IMR-90 (cell line): ENCODE results near the gene CDRT4. TPM values are rescaled to one million over a fixed set of nuclear protein-coding genes. Genes with fewer than 3 reads are reported as not detected.

Source experiments
- ATAC-seq: fragments of 200-7000 bp; cut with Tn5 transposase; 2 replicates; pipeline ENCODE4 v1.9.1; 2020; ENCODE audit warnings: low read depth, mild to moderate bottlenecking, moderate library complexity
- BruUV-seq: library from RNA; stranded (reverse); fragments of 400-500 nt; replicated peaks from 2 replicates; lab custom pipeline; 2021; lab: Mats Ljungman, UMichigan
- CTCF ChIA-PET: fragments of 300-600 bp; formaldehyde crosslinking; extraction: SDS; loops from one replicate; lab custom pipeline; 2021; ENCODE audit warnings: antibody characterized with exemption; lab: Yijun Ruan, JAX
- POLR2A ChIA-PET: fragments of 300-600 bp; sonication (Branson Sonifier 250); formaldehyde crosslinking; loops from one replicate; lab custom pipeline; 2022; ENCODE audit warnings: antibody characterized with exemption; ENCODE audit not compliant: unreplicated experiment; lab: Charles Lee
- DNase-seq: peaks from one replicate; pipeline ENCODE4 v3.0.0; 2013
- H2AFZ ChIP-seq: replicated peaks from 2 replicates; pipeline ENCODE3; 2013; ENCODE audit warnings: low read length, mild to moderate bottlenecking; ENCODE audit not compliant: poor library complexity
- H2AK5ac ChIP-seq: 2 replicates; pipeline ENCODE4 v1.6.1; 2013; ENCODE audit warnings: low read depth, low read length, inconsistent platforms
- H2AK9ac ChIP-seq: replicated peaks from 2 replicates; pipeline ENCODE3; 2013; ENCODE audit warnings: mild to moderate bottlenecking, low read depth, low read length, moderate library complexity; ENCODE audit not compliant: poor library complexity
- H2BK120ac ChIP-seq: 2 replicates; pipeline ENCODE4 v1.6.1; 2013; ENCODE audit warnings: low read depth, low read length, inconsistent platforms
- H2BK15ac ChIP-seq: 3 replicates; pipeline ENCODE4 v1.6.1; 2013; ENCODE audit warnings: low read depth, low read length, inconsistent platforms
- H2BK20ac ChIP-seq: 2 replicates; pipeline ENCODE4 v1.6.1; 2013; ENCODE audit warnings: low read depth, mild to moderate bottlenecking, inconsistent platforms, low read length, moderate library complexity
- H2BK5ac ChIP-seq: 2 replicates; pipeline ENCODE4 v1.6.1; 2013; ENCODE audit warnings: mild to moderate bottlenecking, low read depth, low read length, inconsistent platforms; ENCODE audit not compliant: poor library complexity, severe bottlenecking
- H3K14ac ChIP-seq: replicated peaks from 2 replicates; pipeline ENCODE4 v1.6.1; 2013; ENCODE audit warnings: low read depth, low read length, inconsistent platforms
- H3K18ac ChIP-seq: 2 replicates; pipeline ENCODE4 v1.6.1; 2013; ENCODE audit warnings: low read depth, low read length, control low read depth
- H3K23ac ChIP-seq: 2 replicates; pipeline ENCODE4 v1.6.1; 2013; ENCODE audit warnings: low read depth, low read length, inconsistent platforms
- H3K27ac ChIP-seq: 2 replicates; pipeline ENCODE4 v1.5.1; 2013; ENCODE audit warnings: mild to moderate bottlenecking, control low read depth, low read length; ENCODE audit not compliant: insufficient read depth
- H3K27me3 ChIP-seq: 2 replicates; pipeline ENCODE4 v1.6.1; 2013; ENCODE audit warnings: low read length; ENCODE audit not compliant: control insufficient read depth, insufficient read depth
- H3K36me3 ChIP-seq: 2 replicates; pipeline ENCODE4 v1.6.1; 2013; ENCODE audit warnings: low read length, mixed read lengths; ENCODE audit not compliant: control insufficient read depth, insufficient read depth
- H3K4ac ChIP-seq: 2 replicates; pipeline ENCODE4 v1.6.1; 2013; ENCODE audit warnings: low read depth, low read length, inconsistent platforms
- H3K4me1 ChIP-seq: 2 replicates; pipeline ENCODE4 v1.6.1; 2013; ENCODE audit warnings: low read length, mixed read lengths; ENCODE audit not compliant: control insufficient read depth, insufficient read depth
- H3K4me2 ChIP-seq: 2 replicates; pipeline ENCODE4 v1.6.1; 2013; ENCODE audit warnings: low read depth, mild to moderate bottlenecking, control low read depth, low read length, moderate library complexity
- H3K4me3 ChIP-seq: 2 replicates; pipeline ENCODE4 v1.5.1; 2013; ENCODE audit warnings: low read depth, mild to moderate bottlenecking, control low read depth, low read length, moderate library complexity; ENCODE audit not compliant: insufficient read depth
- H3K56ac ChIP-seq: 2 replicates; pipeline ENCODE4 v1.6.1; 2013; ENCODE audit warnings: low read length, inconsistent platforms; ENCODE audit not compliant: insufficient read depth; ENCODE audit errors: extremely low read depth
- H3K79me1 ChIP-seq, 2 experiments: 2 replicates each; pipeline ENCODE4 v1.6.1; 2013; ENCODE audit warnings: low read length in 2 of 2, inconsistent platforms in 1 of 2, low read depth in 1 of 2
- H3K9ac ChIP-seq: 2 replicates; pipeline ENCODE4 v1.6.1; 2013; ENCODE audit warnings: low read depth, low read length, control low read depth
- H3K9me1 ChIP-seq: 2 replicates; pipeline ENCODE4 v1.6.1; 2013; ENCODE audit warnings: low read length, inconsistent platforms; ENCODE audit not compliant: insufficient read depth
- H3K9me3 ChIP-seq: 2 replicates; pipeline ENCODE4 v1.6.1; 2013; ENCODE audit warnings: low read length; ENCODE audit not compliant: control insufficient read depth, insufficient read depth
- H4K20me1 ChIP-seq: 2 replicates; pipeline ENCODE4 v1.6.1; 2013; ENCODE audit warnings: low read length, inconsistent platforms; ENCODE audit not compliant: insufficient read depth
- H4K5ac ChIP-seq: 2 replicates; pipeline ENCODE4 v1.6.1; 2013; ENCODE audit warnings: mild to moderate bottlenecking, low read depth, low read length, control low read depth
- H4K8ac ChIP-seq, 2 experiments: 2 replicates each; pipeline ENCODE4 v1.6.1; 2013; ENCODE audit warnings: low read depth in 2 of 2, low read length in 2 of 2, control low read depth in 1 of 2, inconsistent platforms in 1 of 2
- H4K91ac ChIP-seq: 2 replicates; pipeline ENCODE4 v1.6.1; 2013; ENCODE audit warnings: low read depth, low read length, inconsistent platforms; ENCODE audit not compliant: insufficient read depth
- BHLHE40 ChIP-seq: fragments of 150-350 bp; IDR thresholded peaks from 2 replicates; pipeline ENCODE4 v1.6.1; 2016; ENCODE audit warnings: mild to moderate bottlenecking, low read depth, low read length
- CEBPB ChIP-seq: IDR thresholded peaks from 2 replicates; pipeline ENCODE4 v1.6.1; 2012; ENCODE audit warnings: low read depth, low read length, improper control_type of control experiment
- CTCF ChIP-seq: conservative IDR thresholded peaks from 2 replicates; pipeline ENCODE4 v1.5.1; 2012; ENCODE audit warnings: mild to moderate bottlenecking, low read depth, low read length, improper control_type of control experiment
- MAFK ChIP-seq: IDR thresholded peaks from 2 replicates; pipeline ENCODE4 v1.6.1; 2012; ENCODE audit warnings: low read depth, low read length, improper control_type of control experiment
- WGBS, 2 experiments: methylation state at CpG; one replicate each; pipeline versions ENCODE4 v1.1.5 to v1.1.7; 2013; ENCODE audit warnings: missing lambda C conversion rate in 2 of 2; ENCODE audit not compliant: insufficient read length in 1 of 2; ENCODE audit errors: extremely low coverage in 2 of 2; 5-methylcytosine and 5-hydroxymethylcytosine counted together
- dilution Hi-C: fragments of 300-500 bp; cut with HindIII; formaldehyde crosslinking; loops from one replicate; pipeline ENCODE4 v1.14.3; 2018; ENCODE audit warnings: low sequenced_read_pairs; ENCODE audit not compliant: unreplicated experiment
- in situ Hi-C: fragments of 300-500 bp; cut with MboI; formaldehyde crosslinking; loops from 3 replicates; pipeline ENCODE4 v1.14.3; 2019; ENCODE audit warnings: low sequenced_read_pairs, inconsistent platforms, mixed read lengths
- intact Hi-C: fragments of 100-400 bp; cut with micrococcal nuclease; formaldehyde crosslinking; loops from 2 replicates; pipeline ENCODE4 v1.10.0; 2022
- polyA plus RNA-seq, 3 experiments: library from polyadenylated mRNA; depleted of rRNA; stranded (reverse); fragments of >200 nt; gene quantifications; 2 replicates each; pipeline ENCODE4 v1.2.3, GENCODE V29; 2012; ENCODE audit warnings: low replicate concordance in 1 of 3
- total RNA-seq: library from RNA; depleted of rRNA; stranded (reverse); fragments of >200 nt; gene quantifications from 2 replicates; pipeline ENCODE4 v1.2.3, GENCODE V29; 2012
- TF ChIP-seq, protein P1 (sequence below): fragments of 150-350 bp; IDR thresholded peaks from 2 replicates; pipeline ENCODE4 v1.6.1; 2017; ENCODE audit warnings: mild to moderate bottlenecking, antibody characterized with exemption, low read length, low read depth

CDRT4 gene
- total and polyA plus RNA-seq, 2 of the 4 experiments (the other 2 are of a cell fraction): 0.90 to 3.7 TPM

DNA sequence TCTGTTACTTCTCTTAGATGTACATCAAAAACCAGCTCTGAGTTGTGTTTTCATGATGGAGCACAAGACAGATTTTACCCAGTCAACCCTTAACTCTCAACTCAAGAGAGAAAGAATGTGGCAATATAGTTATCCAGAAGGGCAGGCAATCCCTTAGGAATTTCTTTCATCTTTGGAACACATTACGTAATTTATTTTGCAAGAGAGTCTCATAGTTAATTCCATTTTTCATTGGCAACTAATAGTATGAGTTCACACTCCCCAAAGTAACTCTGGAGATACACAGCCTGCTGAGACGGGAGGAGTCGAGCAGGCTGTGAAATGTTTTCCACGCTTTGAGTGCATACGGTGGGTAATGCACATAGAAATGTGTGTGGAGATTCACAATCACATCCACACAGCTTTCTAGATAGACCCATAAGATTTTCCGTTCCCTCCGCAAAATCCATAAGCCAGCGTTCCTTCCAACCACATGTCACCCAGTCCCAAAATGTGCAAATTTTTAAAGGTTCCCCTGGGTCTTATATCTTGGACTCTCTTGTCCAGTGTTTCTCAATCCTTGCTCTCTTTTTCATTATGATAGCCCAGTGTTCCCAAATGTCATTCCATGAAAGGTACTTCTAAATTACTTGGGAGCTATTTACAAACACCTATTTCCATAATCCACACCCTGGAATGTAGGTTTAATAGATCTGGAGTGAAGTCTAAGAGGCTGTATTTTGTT lies 8.4 kb upstream of the CDRT4 start:
- no peaks in the 10 kb centered on the region for H3K27me3 ChIP-seq
- H2BK120ac ChIP-seq: no peak overlapping the region
- no peak overlapping the region for H2AK9ac ChIP-seq
- no peaks in the 10 kb centered on the region for H3K9me3 ChIP-seq
- in situ Hi-C loops: no loop called here
- no peak overlapping the region for H3K56ac ChIP-seq
- ChIA-PET CTCF (interaction anchor here (1.5 kb wide), 1 partner anchor 18 kb away, joined by 4 read pairs; no protein-coding TSS in a partner anchor), POLR2A (no interaction called here)
- intact Hi-C loops: no loop called here
- dilution Hi-C loops: no loop called here
- H2AK5ac ChIP-seq: no peak overlapping the region
- no peak overlapping the region for H3K4me2 ChIP-seq
- H3K23ac ChIP-seq: no peak overlapping the region
- peaks cover 8% of the 10 kb centered on the region for H3K4me1 ChIP-seq
- no peak overlapping the region for H3K4ac ChIP-seq
- H3K9me1 ChIP-seq: peaks cover 6% of the 10 kb centered on the region; the same call in 1 of the 2 replicates
- H3K36me3 ChIP-seq: no peaks in the 10 kb centered on the region
- ATAC-seq (peak; percentile 77), DNase-seq (peak; percentile 62)
- H4K5ac ChIP-seq: no peak overlapping the region
- no peaks in the 10 kb centered on the region for H3K79me1 ChIP-seq
- H4K91ac ChIP-seq: no peak overlapping the region
- no TSS peak for BruUV-seq
- H3K9ac ChIP-seq: no peak overlapping the region
- H3K18ac ChIP-seq: no peak overlapping the region
- H2BK15ac ChIP-seq: no peak overlapping the region
- TF ChIP-seq MAFK (no peak), BHLHE40 (no peak), CTCF (no peak), CEBPB (peak; percentile 85)
- TF ChIP-seq, protein P1, sequence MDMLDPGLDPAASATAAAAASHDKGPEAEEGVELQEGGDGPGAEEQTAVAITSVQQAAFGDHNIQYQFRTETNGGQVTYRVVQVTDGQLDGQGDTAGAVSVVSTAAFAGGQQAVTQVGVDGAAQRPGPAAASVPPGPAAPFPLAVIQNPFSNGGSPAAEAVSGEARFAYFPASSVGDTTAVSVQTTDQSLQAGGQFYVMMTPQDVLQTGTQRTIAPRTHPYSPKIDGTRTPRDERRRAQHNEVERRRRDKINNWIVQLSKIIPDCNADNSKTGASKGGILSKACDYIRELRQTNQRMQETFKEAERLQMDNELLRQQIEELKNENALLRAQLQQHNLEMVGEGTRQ: no peak
- WGBS, 2 experiments: no CpG with 5 or more reads among the region's 8 CpGs
- H2AFZ ChIP-seq: no peak overlapping the region
- no peak overlapping the region for H3K27ac ChIP-seq
- no peak overlapping the region for H3K4me3 ChIP-seq
- H2BK20ac ChIP-seq: no peak overlapping the region
- no peak overlapping the region for H2BK5ac ChIP-seq
- no peak overlapping the region for H4K8ac ChIP-seq
- no peak overlapping the region for H3K14ac ChIP-seq
- H4K20me1 ChIP-seq: no peaks in the 10 kb centered on the region
